ENCODE results near the gene PLEKHG4B. TPM values are rescaled to one million over a fixed set of nuclear protein-coding genes. Genes with fewer than 3 reads are reported as not detected.

PLEKHG4B gene
- total RNA-seq, 1 experiment from 2014 or later = 51.4 TPM

DNA sequence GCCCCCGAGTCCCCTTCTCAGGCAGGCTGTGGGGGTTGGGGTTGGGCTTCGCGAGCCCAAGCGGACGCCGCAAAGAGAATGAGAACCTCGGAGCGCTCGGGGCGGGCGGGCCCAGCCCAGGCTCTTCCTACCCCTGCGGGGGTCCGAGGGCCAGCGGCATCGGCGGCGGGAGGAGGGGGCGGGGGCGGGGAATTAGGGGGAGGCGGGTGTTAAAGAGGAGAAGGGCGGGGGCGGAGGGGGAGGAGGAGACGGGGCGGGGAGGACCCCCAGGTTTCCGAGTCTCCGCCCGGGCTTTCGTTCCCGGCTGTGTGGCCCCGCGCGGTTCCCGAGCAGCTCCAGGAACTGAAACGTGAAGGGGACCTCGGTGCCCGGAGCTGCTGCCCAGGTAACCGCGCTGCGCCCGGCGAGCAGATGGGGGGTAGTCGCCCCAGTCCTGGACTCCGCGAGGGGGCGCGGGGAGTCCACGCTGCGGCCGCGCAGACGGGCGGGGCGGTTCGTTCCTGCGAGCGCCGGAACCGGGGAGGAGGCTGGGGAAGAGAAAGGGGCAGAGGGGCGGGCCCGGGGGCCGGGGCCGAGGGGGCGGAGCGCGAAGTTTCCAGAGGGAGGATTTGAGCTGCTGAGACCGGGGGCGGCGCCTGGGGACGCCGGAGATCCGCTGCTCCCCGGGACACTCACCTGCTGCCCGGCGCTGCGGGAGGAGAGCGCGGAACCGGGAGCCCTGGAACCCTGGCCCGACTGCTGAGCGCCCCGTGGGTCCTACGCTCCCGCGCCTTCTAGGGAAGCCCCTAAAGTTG, 38.4 kb upstream of the PLEKHG4B start (continued):
- TF ChIP-seq CBFB (CRISPR knock-in tag; IDR thresholded peaks at IDR 0.05; ENCODE audit: low read depth) (no peak), ZNF138 (CRISPR knock-in tag; conservative IDR thresholded peaks at IDR 0.05) (no peak), NFATC4 (CRISPR knock-in tag; IDR thresholded peaks at IDR 0.05) (no peak), PRRX2 (CRISPR knock-in tag; IDR thresholded peaks at IDR 0.05) (no peak), JUN (CRISPR knock-in tag; IDR thresholded peaks at IDR 0.05) (0 out of 2 replicates have a peak, but pooled peaks have one; percentile 14), TCF7 (CRISPR knock-in tag; IDR thresholded peaks at IDR 0.05; ENCODE audit: low read depth) (no peak), NR2C2 (CRISPR knock-in tag; IDR thresholded peaks at IDR 0.05) (no peak), JAZF1 (CRISPR knock-in tag; IDR thresholded peaks at IDR 0.05) (no peak), ZNF121 (CRISPR knock-in tag; IDR thresholded peaks at IDR 0.05) (no peak), MXD4 (CRISPR knock-in tag; IDR thresholded peaks at IDR 0.05; ENCODE audit: borderline replicate concordance) (no peak), IRF2 (CRISPR knock-in tag; IDR thresholded peaks at IDR 0.05; ENCODE audit: borderline replicate concordance, low read depth) (no peak), GABPB1 (CRISPR knock-in tag; IDR thresholded peaks at IDR 0.05) (no peak), CREM (CRISPR knock-in tag; IDR thresholded peaks at IDR 0.05) (no peak), NR1H2 (CRISPR knock-in tag; IDR thresholded peaks at IDR 0.05) (no peak)
- TF ChIP-seq, protein P1, sequence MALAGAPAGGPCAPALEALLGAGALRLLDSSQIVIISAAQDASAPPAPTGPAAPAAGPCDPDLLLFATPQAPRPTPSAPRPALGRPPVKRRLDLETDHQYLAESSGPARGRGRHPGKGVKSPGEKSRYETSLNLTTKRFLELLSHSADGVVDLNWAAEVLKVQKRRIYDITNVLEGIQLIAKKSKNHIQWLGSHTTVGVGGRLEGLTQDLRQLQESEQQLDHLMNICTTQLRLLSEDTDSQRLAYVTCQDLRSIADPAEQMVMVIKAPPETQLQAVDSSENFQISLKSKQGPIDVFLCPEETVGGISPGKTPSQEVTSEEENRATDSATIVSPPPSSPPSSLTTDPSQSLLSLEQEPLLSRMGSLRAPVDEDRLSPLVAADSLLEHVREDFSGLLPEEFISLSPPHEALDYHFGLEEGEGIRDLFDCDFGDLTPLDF (CRISPR knock-in tag; IDR thresholded peaks at IDR 0.05) = no peak
- TF ChIP-seq, protein P2, sequence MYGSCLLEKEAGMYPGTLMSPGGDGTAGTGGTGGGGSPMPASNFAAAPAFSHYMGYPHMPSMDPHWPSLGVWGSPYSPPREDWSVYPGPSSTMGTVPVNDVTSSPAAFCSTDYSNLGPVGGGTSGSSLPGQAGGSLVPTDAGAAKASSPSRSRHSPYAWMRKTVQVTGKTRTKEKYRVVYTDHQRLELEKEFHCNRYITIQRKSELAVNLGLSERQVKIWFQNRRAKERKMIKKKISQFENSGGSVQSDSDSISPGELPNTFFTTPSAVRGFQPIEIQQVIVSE (CRISPR knock-in tag; IDR thresholded peaks at IDR 0.05; ENCODE audit: borderline replicate concordance) = no peak
- TF ChIP-seq, protein P3, sequence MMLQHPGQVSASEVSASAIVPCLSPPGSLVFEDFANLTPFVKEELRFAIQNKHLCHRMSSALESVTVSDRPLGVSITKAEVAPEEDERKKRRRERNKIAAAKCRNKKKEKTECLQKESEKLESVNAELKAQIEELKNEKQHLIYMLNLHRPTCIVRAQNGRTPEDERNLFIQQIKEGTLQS (CRISPR knock-in tag; conservative IDR thresholded peaks at IDR 0.05) = no peak
- TF ChIP-seq, protein P4, sequence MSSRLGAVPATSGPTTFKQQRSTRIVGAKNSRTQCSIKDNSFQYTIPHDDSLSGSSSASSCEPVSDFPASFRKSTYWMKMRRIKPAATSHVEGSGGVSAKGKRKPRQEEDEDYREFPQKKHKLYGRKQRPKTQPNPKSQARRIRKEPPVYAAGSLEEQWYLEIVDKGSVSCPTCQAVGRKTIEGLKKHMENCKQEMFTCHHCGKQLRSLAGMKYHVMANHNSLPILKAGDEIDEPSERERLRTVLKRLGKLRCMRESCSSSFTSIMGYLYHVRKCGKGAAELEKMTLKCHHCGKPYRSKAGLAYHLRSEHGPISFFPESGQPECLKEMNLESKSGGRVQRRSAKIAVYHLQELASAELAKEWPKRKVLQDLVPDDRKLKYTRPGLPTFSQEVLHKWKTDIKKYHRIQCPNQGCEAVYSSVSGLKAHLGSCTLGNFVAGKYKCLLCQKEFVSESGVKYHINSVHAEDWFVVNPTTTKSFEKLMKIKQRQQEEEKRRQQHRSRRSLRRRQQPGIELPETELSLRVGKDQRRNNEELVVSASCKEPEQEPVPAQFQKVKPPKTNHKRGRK (CRISPR knock-in tag; IDR thresholded peaks at IDR 0.05; ENCODE audit: borderline replicate concordance) = no peak
- TF ChIP-seq, protein P5, sequence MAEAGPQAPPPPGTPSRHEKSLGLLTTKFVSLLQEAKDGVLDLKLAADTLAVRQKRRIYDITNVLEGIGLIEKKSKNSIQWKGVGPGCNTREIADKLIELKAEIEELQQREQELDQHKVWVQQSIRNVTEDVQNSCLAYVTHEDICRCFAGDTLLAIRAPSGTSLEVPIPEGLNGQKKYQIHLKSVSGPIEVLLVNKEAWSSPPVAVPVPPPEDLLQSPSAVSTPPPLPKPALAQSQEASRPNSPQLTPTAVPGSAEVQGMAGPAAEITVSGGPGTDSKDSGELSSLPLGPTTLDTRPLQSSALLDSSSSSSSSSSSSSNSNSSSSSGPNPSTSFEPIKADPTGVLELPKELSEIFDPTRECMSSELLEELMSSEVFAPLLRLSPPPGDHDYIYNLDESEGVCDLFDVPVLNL (CRISPR knock-in tag; IDR thresholded peaks at IDR 0.05; ENCODE audit: borderline replicate concordance, low read depth) = no peak
- TF ChIP-seq, protein P6, sequence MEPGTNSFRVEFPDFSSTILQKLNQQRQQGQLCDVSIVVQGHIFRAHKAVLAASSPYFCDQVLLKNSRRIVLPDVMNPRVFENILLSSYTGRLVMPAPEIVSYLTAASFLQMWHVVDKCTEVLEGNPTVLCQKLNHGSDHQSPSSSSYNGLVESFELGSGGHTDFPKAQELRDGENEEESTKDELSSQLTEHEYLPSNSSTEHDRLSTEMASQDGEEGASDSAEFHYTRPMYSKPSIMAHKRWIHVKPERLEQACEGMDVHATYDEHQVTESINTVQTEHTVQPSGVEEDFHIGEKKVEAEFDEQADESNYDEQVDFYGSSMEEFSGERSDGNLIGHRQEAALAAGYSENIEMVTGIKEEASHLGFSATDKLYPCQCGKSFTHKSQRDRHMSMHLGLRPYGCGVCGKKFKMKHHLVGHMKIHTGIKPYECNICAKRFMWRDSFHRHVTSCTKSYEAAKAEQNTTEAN (CRISPR knock-in tag; IDR thresholded peaks at IDR 0.05) = no peak
- TF ChIP-seq, protein P7, sequence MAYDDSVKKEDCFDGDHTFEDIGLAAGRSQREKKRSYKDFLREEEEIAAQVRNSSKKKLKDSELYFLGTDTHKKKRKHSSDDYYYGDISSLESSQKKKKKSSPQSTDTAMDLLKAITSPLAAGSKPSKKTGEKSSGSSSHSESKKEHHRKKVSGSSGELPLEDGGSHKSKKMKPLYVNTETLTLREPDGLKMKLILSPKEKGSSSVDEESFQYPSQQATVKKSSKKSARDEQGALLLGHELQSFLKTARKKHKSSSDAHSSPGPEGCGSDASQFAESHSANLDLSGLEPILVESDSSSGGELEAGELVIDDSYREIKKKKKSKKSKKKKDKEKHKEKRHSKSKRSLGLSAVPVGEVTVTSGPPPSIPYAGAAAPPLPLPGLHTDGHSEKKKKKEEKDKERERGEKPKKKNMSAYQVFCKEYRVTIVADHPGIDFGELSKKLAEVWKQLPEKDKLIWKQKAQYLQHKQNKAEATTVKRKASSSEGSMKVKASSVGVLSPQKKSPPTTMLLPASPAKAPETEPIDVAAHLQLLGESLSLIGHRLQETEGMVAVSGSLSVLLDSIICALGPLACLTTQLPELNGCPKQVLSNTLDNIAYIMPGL (CRISPR knock-in tag; IDR thresholded peaks at IDR 0.05) = no peak
- TF ChIP-seq, protein P8, sequence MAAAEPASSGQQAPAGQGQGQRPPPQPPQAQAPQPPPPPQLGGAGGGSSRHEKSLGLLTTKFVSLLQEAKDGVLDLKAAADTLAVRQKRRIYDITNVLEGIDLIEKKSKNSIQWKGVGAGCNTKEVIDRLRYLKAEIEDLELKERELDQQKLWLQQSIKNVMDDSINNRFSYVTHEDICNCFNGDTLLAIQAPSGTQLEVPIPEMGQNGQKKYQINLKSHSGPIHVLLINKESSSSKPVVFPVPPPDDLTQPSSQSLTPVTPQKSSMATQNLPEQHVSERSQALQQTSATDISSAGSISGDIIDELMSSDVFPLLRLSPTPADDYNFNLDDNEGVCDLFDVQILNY (CRISPR knock-in tag; IDR thresholded peaks at IDR 0.05) = 0 out of 2 replicates have a peak, but pooled peaks have one; percentile 12
- TF ChIP-seq, protein P9, sequence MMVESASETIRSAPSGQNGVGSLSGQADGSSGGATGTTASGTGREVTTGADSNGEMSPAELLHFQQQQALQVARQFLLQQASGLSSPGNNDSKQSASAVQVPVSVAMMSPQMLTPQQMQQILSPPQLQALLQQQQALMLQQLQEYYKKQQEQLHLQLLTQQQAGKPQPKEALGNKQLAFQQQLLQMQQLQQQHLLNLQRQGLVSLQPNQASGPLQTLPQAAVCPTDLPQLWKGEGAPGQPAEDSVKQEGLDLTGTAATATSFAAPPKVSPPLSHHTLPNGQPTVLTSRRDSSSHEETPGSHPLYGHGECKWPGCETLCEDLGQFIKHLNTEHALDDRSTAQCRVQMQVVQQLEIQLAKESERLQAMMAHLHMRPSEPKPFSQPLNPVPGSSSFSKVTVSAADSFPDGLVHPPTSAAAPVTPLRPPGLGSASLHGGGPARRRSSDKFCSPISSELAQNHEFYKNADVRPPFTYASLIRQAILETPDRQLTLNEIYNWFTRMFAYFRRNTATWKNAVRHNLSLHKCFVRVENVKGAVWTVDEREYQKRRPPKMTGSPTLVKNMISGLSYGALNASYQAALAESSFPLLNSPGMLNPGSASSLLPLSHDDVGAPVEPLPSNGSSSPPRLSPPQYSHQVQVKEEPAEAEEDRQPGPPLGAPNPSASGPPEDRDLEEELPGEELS (CRISPR knock-in tag; IDR thresholded peaks at IDR 0.05) = no peak
- TF ChIP-seq, protein P10, sequence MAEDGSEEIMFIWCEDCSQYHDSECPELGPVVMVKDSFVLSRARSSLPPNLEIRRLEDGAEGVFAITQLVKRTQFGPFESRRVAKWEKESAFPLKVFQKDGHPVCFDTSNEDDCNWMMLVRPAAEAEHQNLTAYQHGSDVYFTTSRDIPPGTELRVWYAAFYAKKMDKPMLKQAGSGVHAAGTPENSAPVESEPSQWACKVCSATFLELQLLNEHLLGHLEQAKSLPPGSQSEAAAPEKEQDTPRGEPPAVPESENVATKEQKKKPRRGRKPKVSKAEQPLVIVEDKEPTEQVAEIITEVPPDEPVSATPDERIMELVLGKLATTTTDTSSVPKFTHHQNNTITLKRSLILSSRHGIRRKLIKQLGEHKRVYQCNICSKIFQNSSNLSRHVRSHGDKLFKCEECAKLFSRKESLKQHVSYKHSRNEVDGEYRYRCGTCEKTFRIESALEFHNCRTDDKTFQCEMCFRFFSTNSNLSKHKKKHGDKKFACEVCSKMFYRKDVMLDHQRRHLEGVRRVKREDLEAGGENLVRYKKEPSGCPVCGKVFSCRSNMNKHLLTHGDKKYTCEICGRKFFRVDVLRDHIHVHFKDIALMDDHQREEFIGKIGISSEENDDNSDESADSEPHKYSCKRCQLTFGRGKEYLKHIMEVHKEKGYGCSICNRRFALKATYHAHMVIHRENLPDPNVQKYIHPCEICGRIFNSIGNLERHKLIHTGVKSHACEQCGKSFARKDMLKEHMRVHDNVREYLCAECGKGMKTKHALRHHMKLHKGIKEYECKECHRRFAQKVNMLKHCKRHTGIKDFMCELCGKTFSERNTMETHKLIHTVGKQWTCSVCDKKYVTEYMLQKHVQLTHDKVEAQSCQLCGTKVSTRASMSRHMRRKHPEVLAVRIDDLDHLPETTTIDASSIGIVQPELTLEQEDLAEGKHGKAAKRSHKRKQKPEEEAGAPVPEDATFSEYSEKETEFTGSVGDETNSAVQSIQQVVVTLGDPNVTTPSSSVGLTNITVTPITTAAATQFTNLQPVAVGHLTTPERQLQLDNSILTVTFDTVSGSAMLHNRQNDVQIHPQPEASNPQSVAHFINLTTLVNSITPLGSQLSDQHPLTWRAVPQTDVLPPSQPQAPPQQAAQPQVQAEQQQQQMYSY (CRISPR knock-in tag; IDR thresholded peaks at IDR 0.05) = no peak

All from WTC11 (cell line).